HG02885 (cell line): ENCODE results near the gene STN1.

Experiments used
- ATAC-seq: cut with Tn5 transposase; IDR thresholded peaks from one replicate; pipeline ENCODE4 v1.9.1; 2021; ENCODE audit warnings: mild to moderate bottlenecking; ENCODE audit not compliant: unreplicated experiment, poor library complexity

STN1 gene, protein sequence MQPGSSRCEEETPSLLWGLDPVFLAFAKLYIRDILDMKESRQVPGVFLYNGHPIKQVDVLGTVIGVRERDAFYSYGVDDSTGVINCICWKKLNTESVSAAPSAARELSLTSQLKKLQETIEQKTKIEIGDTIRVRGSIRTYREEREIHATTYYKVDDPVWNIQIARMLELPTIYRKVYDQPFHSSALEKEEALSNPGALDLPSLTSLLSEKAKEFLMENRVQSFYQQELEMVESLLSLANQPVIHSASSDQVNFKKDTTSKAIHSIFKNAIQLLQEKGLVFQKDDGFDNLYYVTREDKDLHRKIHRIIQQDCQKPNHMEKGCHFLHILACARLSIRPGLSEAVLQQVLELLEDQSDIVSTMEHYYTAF

GRCh38 chr10:103918053-103918846, at the start of gene STN1:
Gene STN1 (minus strand): TSS chr10:103918184. CDS start chr10:103917594, 590 bp downstream.
- peak; percentile 93 for ATAC-seq

- ATAC-seq = peak; percentile 58
Measured at GRCh38 chr10:103967448-103968071, 49.6 kb upstream of the STN1 start.

DNA sequence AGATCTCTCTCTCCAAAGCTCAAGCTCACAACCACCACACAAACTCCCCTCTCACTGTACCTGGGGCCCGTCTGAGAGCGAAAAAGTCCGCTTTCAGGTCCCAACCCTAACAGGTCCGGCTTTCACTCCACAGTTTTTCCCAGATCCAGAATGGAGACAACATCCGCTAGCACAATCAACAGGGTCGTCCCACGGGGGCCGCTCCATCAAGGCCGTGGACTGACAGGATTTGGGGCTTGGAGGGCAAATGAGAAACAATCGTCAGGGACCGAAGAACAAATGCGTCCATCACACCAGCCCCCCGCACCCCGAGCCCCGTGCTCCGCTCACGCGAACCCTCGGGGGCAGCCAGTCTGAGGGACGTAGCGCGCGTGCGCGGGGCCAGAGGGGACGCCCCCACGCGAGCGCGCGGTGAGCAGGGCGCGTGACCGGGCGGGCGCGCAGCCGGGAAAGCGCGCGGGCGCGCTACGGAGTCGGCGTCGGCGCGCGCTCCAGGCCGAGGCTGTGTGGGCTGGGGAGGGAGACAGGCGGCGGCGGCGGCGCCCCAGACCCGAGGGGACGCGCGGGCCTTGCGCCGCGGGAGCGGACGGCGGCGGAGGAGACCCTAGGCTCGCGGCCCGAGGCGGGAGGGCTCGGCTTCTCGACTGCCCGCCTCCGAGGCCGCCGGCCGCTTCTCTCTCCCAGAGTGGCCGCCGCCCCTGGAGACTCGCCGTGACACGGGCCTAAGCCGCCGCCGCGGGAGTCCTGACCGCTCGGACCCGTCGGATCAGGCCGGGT, 48.9 kb upstream of the STN1 start, which contains the start of gene SLK:
Gene SLK, plus strand, starts transcription at position 470 of the 777 bp plus-strand sequence. CDS start 606 bp downstream, outside the sequence.
- ATAC-seq = peak; percentile 86

DNA sequence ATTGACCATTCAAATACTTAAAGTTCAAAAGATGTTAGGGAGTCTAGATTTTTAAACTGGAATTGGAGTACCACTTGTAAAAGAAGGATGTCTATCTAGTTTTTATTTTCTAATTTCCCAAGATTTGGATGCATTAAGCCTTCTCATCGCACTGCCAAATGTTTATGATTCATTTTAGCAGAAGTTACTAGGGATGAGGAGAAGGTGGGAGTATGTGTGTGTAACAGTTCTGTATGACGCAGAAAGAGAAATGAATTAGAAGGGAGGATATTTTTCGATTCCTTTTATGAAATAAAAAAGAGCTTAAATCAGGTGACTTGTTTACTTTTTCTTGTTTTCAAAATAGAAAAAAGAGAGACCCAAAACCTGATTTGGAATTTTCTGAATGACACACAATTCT, 42.1 kb upstream of the STN1 start:
- no peak for ATAC-seq

- no peak for ATAC-seq
Measured at GRCh38 chr10:103958996-103959395, 41.0 kb upstream of the STN1 start.

DNA sequence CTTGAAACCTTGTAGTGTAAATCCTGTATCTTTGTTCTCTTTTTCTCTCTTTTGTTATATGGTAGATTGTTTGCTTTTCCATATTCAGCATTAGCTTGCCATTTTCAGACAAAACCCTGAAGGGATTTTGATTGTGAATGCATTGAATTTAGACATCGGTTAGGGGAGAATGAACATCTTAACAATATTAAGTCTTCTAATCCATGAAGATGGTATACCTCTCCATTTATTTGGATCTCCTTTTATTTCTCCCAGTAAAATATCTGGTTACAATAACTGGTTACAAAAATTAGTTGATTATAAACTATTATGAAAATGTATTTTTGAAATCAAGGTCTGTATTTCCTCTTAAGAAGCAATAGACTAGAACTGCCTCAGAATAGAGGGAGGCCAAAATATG, 36.6 kb upstream of the STN1 start:
- no peak for ATAC-seq

DNA sequence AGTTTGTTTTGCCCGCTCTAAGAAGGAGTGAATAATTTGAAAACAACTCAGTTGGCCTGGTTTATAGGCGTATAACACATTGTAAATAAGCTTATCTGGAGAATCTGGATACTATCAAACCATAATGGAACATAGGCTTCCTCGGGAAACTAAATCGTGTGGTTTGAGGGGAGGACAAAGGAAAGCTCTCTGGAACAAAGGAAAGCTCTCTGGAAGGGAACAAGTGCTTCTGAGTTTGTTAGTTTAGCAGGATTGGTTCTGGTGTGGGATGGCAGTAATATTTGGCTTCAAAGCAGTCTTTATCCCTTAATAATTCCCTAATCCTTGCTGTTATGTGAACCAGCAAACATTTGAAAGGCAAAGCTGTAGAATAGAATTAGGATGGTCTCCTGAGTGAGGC, 34.0 kb upstream of the STN1 start:
- no peak for ATAC-seq

DNA sequence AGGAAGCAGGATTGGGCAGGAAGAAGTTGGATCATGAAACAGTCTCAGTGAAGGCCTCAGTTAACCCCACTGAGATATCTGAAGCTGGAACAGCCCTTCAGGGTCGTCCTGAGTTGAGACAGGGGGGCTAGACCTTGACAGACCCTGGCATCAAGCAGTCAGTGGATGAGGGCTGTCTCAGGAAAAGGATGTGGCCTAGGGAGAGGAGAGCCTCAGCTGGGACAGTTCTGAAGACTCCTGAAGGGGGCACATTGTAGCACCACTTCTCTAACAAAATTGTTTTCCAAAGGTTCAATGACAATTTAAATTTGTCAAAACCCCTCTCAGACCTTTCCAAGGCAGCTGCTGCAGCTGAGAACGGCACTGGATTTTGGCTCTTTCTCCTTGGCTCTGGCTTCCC, 33.2 kb upstream of the STN1 start:
- ATAC-seq = no peak

- ATAC-seq = no peak
Measured at GRCh38 chr10:103949728-103950127, 31.7 kb upstream of the STN1 start.

- no peak for ATAC-seq
Measured at GRCh38 chr10:103947799-103948516, 30.0 kb upstream of the STN1 start.

- no peak for ATAC-seq
Measured at GRCh38 chr10:103942866-103943265, 24.9 kb upstream of the STN1 start.

GRCh38 chr10:103941801-103942200, 23.8 kb upstream of the STN1 start:
- ATAC-seq = no peak

GRCh38 chr10:103939522-103939921, 21.5 kb upstream of the STN1 start:
- ATAC-seq = no peak

GRCh38 chr10:103936022-103936421, 18.0 kb upstream of the STN1 start:
- no peak for ATAC-seq

DNA sequence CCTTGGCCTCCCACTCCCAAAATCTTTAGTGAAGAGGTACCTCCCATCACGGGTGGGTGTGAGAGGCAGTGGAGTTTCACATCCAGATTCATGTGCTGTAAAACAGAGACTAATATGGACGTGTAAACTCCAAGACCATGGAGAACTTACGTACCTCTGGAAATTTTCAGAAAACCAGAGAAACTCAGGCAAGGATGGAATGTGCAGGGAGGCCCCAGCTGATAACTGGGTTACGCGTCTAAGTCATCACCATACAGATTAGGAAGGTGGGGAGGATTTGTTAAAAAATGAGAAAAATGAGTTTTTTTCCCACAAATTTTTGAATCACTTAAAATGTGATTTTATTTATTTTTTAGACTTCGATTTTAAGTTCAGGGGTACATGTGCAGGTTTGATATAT, 16.3 kb upstream of the STN1 start:
- no peak for ATAC-seq

DNA sequence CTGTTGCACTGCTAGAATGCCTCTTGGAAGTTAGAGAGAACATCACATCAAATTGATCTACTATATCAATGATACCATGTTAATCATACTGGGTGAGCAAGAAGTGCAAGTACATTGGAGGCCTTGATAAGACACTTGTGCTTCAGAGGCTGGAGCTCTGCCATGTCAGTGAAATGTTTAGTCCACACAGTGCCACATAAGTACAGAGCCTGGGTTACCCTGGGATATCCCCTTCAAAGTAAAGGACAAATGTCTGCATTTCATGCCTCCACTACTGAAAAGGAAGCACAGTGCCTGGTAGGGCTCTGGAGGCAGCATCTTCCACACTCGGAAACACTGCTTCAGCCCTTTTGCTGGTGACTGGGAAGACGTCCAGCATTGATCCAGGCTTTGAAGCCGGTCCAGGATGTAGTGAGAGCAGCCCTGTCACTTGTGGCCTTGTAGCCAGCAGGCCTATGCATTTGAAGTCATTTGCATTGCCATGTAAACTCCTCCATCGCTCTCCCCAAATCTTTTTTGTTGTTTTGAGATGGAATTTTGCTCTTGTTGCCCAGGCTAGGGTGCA, 15.7 kb upstream of the STN1 start:
- no peak for ATAC-seq

GRCh38 chr10:103932971-103933370, 15.0 kb upstream of the STN1 start:
- no peak for ATAC-seq

DNA sequence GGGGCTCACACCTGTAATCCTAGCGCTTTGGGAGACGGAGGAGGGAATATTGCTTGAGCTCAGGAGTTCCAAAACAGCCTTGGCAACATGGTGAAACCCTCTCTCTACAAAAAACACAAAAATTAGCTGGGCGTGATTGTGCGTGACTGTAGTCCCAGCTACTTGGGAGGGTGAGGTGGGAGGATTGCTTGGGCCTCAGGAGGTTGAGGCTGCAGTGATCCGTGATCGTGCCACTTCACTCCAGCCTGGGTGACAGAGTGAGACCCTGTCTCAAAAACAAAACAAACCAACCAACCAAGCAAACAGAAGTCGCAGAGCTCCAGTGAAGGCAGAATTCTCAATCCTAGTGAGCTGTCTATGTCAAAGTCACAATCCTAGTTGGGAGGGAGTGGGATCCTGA, 14.3 kb upstream of the STN1 start:
- no peak for ATAC-seq

DNA sequence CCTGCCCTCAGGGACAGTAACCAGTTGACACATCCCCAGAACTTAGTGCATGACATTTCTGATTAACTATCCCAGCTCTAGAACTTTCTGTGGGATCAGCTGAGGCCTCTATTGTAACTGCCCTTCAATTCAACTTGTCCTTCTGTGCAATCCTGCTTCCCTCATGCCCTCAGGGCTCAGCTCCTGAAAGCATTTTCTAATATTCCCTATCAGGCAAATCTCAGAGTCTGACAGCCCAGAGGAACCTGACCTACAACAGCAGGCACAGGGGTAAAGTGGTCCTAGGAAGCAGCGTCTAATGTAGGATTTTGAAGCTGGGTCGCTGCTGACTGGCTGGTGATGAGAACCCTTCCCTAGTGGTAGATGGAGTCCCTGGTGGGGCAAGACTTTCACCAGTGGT, 13.6 kb upstream of the STN1 start:
- ATAC-seq = no peak
